Mucosa of descending colon (tissue), 3 donors: ENCODE results near the gene TMEM127. TPM values are rescaled to one million over a fixed set of nuclear protein-coding genes. Genes with fewer than 3 reads are reported as not detected.

Source experiments
- ATAC-seq: fragments of 200-7000 bp; cut with Tn5 transposase; one replicate; pipeline ENCODE4 v1.9.1; 2020; ENCODE audit warnings: mild to moderate bottlenecking, moderate library complexity
- DNase-seq, 3 donors: peaks; one replicate each; pipeline ENCODE4 v3.0.0-alpha.2; 2020
- H3K36me3 ChIP-seq: fragments of 200-600 bp; one replicate; pipeline ENCODE4 v1.8.0; 2021; ENCODE audit warnings: low read depth, mild to moderate bottlenecking
- H3K4me1 ChIP-seq: fragments of 200-600 bp; one replicate; pipeline ENCODE4 v1.8.0; 2021; ENCODE audit warnings: low read depth, mild to moderate bottlenecking
- H3K4me3 ChIP-seq: fragments of 200-600 bp; one replicate; pipeline ENCODE4 v1.8.0; 2021; ENCODE audit warnings: mild to moderate bottlenecking
- H3K9me3 ChIP-seq: fragments of 200-600 bp; one replicate; pipeline ENCODE4 v1.8.0; 2021; ENCODE audit warnings: mild to moderate bottlenecking
- intact Hi-C, 2 donors: fragments of 100-400 bp; cut with DNase I in 1 of 2; cut with micrococcal nuclease in 1 of 2; formaldehyde crosslinking; loops; one replicate each; pipeline versions ENCODE4 v1.11.0 to v1.11.1; 2022; cut with DNase I, micrococcal nuclease
- total RNA-seq, 3 donors: library from RNA; stranded (reverse); fragmentation: NEBNext Ultra II Directional in 2 of 3; extraction: Animal tissue kit (Norgen Biotek cat#: 25700) in 2 of 3; gene quantifications; one replicate each; pipeline versions ENCODE4 v1.2.1 to v1.2.4, GENCODE V29; 2021 to 2023
- TF ChIP-seq, protein P1 (sequence below): fragments of 200-600 bp; IDR thresholded peaks from one replicate; pipeline ENCODE4 v1.8.0; 2022; ENCODE audit warnings: antibody characterized with exemption, mild to moderate bottlenecking
- donor health status: DM: no; HTN: no; CAD: no; lungs with moderate emphysema.
- donor health status: DM: no; HTN: no; CAD: no.
- donor health status: DM: no; HTN: yes; CAD: no.

The TMEM127 gene
- total RNA-seq, 3 donors from 2014 or later, result 82.3 to 136 (median 87.9) TPM

DNA sequence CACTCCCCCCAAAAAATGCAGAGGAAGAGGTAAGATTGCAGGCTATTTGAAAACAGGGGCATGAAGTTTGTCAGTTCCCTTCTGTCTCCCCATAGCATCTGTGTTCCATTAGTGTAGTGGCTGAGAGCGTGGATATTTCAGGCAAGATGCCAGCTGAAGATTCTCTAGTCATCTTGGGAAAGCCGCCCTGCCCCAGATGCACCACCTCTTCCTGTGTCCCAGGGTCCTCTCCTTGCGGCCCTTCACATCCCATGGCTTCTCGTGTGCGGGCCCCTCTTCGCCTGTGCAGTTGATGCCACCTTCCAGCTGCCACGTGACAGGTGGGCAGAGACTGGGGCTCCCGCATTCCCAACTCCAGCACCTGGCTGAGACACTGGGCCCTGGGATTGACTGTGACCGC is 16.1 kb downstream of the TMEM127 start:
- TF ChIP-seq, protein P1, sequence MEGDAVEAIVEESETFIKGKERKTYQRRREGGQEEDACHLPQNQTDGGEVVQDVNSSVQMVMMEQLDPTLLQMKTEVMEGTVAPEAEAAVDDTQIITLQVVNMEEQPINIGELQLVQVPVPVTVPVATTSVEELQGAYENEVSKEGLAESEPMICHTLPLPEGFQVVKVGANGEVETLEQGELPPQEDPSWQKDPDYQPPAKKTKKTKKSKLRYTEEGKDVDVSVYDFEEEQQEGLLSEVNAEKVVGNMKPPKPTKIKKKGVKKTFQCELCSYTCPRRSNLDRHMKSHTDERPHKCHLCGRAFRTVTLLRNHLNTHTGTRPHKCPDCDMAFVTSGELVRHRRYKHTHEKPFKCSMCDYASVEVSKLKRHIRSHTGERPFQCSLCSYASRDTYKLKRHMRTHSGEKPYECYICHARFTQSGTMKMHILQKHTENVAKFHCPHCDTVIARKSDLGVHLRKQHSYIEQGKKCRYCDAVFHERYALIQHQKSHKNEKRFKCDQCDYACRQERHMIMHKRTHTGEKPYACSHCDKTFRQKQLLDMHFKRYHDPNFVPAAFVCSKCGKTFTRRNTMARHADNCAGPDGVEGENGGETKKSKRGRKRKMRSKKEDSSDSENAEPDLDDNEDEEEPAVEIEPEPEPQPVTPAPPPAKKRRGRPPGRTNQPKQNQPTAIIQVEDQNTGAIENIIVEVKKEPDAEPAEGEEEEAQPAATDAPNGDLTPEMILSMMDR, result no peak
- Histone ChIP-seq H3K36me3 (peaks cover 8% of the 10 kb centered on the region), H3K4me3 (no peak overlapping the region), H3K9me3 (no peaks in the 10 kb centered on the region), H3K4me1 (no peaks in the 10 kb centered on the region)
- DNase-seq (no peak), ATAC-seq (no peak)
- intact Hi-C loops, result no loop called here

DNA sequence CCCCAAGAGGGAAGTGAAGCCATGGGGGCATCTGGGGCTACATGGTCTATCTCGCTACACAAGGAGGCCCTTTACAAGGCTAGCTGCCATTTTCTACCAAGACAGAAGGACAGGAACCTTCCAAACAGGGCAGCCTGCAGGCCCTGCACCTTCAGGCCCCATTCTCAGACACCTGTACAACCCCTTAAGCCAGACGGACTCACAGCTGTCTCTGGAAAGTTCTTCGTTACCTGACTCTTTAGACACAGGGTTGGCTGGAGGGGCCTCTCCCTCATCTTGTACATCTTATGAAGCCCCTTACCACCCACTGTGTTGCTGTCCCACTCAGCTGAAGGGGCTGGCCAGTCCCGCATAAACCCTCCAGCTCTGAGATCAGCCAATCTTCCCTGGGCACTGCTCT is 17.2 kb downstream of the TMEM127 start:
- TF ChIP-seq, protein P1, result no peak
- H3K9me3 ChIP-seq, result no peaks in the 10 kb centered on the region
- ATAC-seq, result no peak
- H3K4me1 ChIP-seq, result no peaks in the 10 kb centered on the region
- no peak overlapping the region for H3K4me3 ChIP-seq
- no peak for DNase-seq
- peaks cover 7% of the 10 kb centered on the region for H3K36me3 ChIP-seq
- intact Hi-C loops, result no loop called here

DNA sequence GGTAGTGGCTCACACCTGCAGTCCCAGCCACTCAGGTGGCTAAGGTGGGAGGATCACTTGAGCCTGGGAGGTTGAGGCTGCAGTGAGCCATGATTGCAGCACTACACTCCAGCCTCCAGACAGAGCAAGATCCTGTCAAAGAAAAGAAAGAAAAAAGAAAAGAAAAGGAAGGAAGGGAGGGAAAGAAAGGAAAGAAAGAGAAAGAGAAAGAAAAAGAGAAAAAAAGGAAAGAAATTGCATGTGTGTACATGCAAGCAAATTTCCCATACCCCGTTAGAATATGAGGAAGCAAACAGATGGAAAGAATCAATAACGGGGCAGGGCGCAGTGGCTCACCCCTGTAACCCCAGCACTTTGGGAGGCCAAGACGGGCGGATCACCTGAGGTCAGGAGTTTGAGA is 17.9 kb downstream of the TMEM127 start:
- DNase-seq, result no peak
- no peaks in the 10 kb centered on the region for H3K9me3 ChIP-seq
- no peak for ATAC-seq
- TF ChIP-seq, protein P1, result no peak
- H3K4me1 ChIP-seq, result no peaks in the 10 kb centered on the region
- no peak overlapping the region for H3K4me3 ChIP-seq
- no peaks in the 10 kb centered on the region for H3K36me3 ChIP-seq
- intact Hi-C loops, result no loop called here

DNA sequence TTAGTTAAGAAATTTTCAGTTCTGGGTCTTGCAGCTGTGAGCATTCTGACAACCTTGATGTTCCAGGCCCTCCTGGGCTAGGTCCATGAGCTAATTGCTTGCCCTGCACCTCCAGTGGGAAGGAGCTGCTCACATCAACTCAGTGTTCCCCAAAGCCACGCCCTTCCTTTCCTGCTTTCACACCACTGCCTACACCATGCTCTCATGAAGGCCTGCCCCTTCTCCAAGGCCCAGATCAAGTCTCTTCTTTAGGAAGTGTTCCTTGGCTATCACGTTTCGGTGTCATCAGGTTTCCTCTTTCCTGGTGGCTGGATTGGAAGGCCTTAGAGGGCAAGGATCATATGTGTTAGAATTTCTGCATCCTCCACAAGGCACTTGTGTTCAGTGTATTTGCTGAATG is 18.8 kb downstream of the TMEM127 start:
- intact Hi-C loops, result no loop called here
- Histone ChIP-seq H3K4me1 (no peaks in the 10 kb centered on the region), H3K9me3 (no peaks in the 10 kb centered on the region), H3K36me3 (no peaks in the 10 kb centered on the region), H3K4me3 (no peak overlapping the region)
- ATAC-seq (peak; percentile 37), DNase-seq (no peak)
- TF ChIP-seq, protein P1, result no peak

DNA sequence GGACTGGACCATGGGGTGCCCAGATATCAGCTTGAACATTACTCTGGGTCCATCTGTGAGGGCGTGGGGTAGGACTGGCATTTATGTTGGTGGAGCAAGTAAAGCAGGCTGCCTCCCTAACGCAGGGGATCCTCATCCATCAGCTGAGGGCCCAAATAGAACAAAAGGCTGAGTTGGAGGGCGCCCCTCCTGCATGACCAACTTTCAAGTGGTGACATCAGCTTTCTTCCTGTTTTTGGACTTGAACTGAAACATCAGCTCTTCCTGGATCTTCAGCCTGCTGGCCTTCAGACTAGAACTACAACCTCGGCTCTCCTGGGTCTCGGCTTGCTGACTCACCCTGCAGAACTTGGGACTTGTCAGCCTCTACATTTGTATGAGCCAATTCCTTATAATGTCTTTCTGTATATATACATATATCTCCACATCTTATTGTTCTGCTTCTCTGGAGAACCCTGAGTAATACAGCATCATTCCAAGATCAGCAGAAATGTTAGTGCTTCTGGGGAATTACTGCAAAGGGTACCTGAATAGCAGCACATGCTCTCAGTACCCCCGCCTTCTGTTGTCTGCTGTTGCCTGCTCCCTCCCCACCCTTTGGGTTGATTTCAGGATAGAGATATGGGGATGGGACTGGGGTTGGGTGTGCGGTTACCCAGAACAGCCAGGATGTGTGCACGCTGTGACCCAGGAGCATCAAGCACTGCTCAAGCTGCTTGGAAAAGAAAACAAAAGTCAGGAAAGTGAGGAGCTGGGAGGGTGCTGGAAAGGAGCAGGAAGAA is 20.0 kb downstream of the TMEM127 start:
- DNase-seq (no peak), ATAC-seq (peak; percentile 35)
- intact Hi-C loops, result no loop called here
- H3K36me3 ChIP-seq, result no peaks in the 10 kb centered on the region
- H3K9me3 ChIP-seq, result no peaks in the 10 kb centered on the region
- TF ChIP-seq, protein P1, result no peak
- no peak overlapping the region for H3K4me3 ChIP-seq
- no peaks in the 10 kb centered on the region for H3K4me1 ChIP-seq

DNA sequence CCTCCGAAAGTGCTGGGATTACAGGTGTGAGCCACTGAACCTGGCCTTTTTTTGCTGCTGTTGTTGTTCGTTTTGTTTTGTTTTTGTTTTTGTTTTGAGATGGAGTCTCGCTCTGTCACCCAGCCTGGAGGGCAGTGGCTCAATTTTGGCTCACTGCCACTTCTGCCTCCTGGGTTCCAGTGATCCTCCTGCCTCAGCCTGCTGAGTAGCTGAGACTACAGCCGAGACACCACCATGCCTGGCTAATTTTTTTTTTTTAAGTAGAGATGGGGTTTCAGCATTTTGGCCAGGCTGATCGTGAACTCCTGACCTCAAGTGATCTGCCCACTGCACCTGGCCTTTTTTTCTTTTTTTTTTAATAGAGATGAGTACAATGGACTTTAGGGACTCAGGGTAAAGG is 22.0 kb downstream of the TMEM127 start:
- ATAC-seq (no peak), DNase-seq (no peak)
- TF ChIP-seq, protein P1, result no peak
- Histone ChIP-seq H3K4me3 (no peak overlapping the region), H3K36me3 (no peaks in the 10 kb centered on the region), H3K4me1 (no peaks in the 10 kb centered on the region), H3K9me3 (no peaks in the 10 kb centered on the region)
- intact Hi-C loops, result no loop called here
